WTC11 (cell line): ENCODE measurements around the gene MAN1A2. TPM values are rescaled to one million over a fixed set of nuclear protein-coding genes. Genes with fewer than 3 reads are reported as not detected.

Experiments used
- ATAC-seq: fragments of 200-7000 bp; cut with Tn5 transposase; 2 replicates; pipeline ENCODE4 v1.10.0; 2021; ENCODE audit warnings: mild to moderate bottlenecking, moderate library complexity
- CTCF ChIA-PET: fragments of 300-600 bp; sonication (Branson Sonifier 250); formaldehyde crosslinking; loops from one replicate; lab custom pipeline; 2021; ENCODE audit warnings: antibody characterized with exemption; lab: Charles Lee
- POLR2A ChIA-PET: fragments of 350-600 bp; sonication (Branson Sonifier 250); formaldehyde crosslinking; loops from one replicate; lab custom pipeline; 2021; ENCODE audit warnings: antibody characterized with exemption; lab: Charles Lee
- DNase-seq: peaks from one replicate; pipeline ENCODE4 v3.0.0; 2021; ENCODE audit warnings: low spot score
- H3K27ac Mint-ChIP-seq: 2 replicates; pipeline ENCODE4 v1.8.0; 2021; ENCODE audit warnings: mixed read lengths
- H3K27me3 Mint-ChIP-seq: 2 replicates; pipeline ENCODE4 v1.8.0; 2021; ENCODE audit warnings: low read depth, mild to moderate bottlenecking, moderate library complexity, mixed read lengths
- H3K36me3 Mint-ChIP-seq: 2 replicates; pipeline ENCODE4 v1.8.0; 2021; ENCODE audit warnings: mixed read lengths
- H3K4me1 Mint-ChIP-seq: 2 replicates; pipeline ENCODE4 v1.8.0; 2022; ENCODE audit warnings: mixed read lengths
- H3K4me3 Mint-ChIP-seq: 2 replicates; pipeline ENCODE4 v1.8.0; 2021; ENCODE audit warnings: mild to moderate bottlenecking, moderate library complexity, mixed read lengths
- H3K9me3 Mint-ChIP-seq: 2 replicates; pipeline ENCODE4 v1.8.0; 2021; ENCODE audit warnings: mixed read lengths
- FOXP1 ChIP-seq: sonication (generic); formaldehyde crosslinking; IDR thresholded peaks from 2 replicates; pipeline ENCODE4 v1.8.0; 2022; ENCODE audit warnings: missing genetic modification reagents, mild to moderate bottlenecking, moderate library complexity, borderline replicate concordance
- GABPB1 ChIP-seq: sonication (generic); formaldehyde crosslinking; IDR thresholded peaks from 2 replicates; pipeline ENCODE4 v1.8.1; 2023; ENCODE audit warnings: mild to moderate bottlenecking, missing genetic modification reagents
- JUN ChIP-seq: sonication (generic); formaldehyde crosslinking; IDR thresholded peaks from 2 replicates; pipeline ENCODE4 v1.8.0; 2023; ENCODE audit warnings: mild to moderate bottlenecking, missing genetic modification reagents
- KAT7 ChIP-seq: sonication (generic); formaldehyde crosslinking; IDR thresholded peaks from 2 replicates; pipeline ENCODE4 v1.8.1; 2023; ENCODE audit warnings: missing genetic modification reagents, mild to moderate bottlenecking, borderline replicate concordance
- RELA ChIP-seq: sonication (generic); formaldehyde crosslinking; IDR thresholded peaks from 2 replicates; pipeline ENCODE4 v1.8.1; 2022; ENCODE audit warnings: missing genetic modification reagents, mild to moderate bottlenecking, borderline replicate concordance
- RORB ChIP-seq: fragments of 250-450 bp; sonication (Bioruptor Pico); IDR thresholded peaks from 2 replicates; pipeline ENCODE4 v1.9.0; 2021; ENCODE audit warnings: mild to moderate bottlenecking
- SMAD4 ChIP-seq: sonication (generic); formaldehyde crosslinking; IDR thresholded peaks from 2 replicates; pipeline ENCODE4 v1.8.0; 2022; ENCODE audit warnings: mild to moderate bottlenecking, missing genetic modification reagents
- SOX15 ChIP-seq: fragments of 250-450 bp; sonication (Bioruptor Pico); IDR thresholded peaks from 2 replicates; pipeline ENCODE4 v1.9.0; 2021; ENCODE audit warnings: mild to moderate bottlenecking
- SP1 ChIP-seq: sonication (generic); formaldehyde crosslinking; conservative IDR thresholded peaks from 2 replicates; pipeline ENCODE4 v1.8.1; 2022; ENCODE audit warnings: missing genetic modification reagents
- TEAD4 ChIP-seq: sonication (generic); formaldehyde crosslinking; IDR thresholded peaks from 2 replicates; pipeline ENCODE4 v1.8.0; 2022; ENCODE audit warnings: mild to moderate bottlenecking, missing genetic modification reagents
- ZNF423 ChIP-seq: fragments of 250-450 bp; sonication (Bioruptor Pico); IDR thresholded peaks from 2 replicates; pipeline ENCODE4 v2.1.2; 2022; ENCODE audit warnings: mild to moderate bottlenecking, moderate library complexity
- total RNA-seq: library from RNA; stranded (reverse); gene quantifications from 3 replicates; pipeline ENCODE4 v1.2.3, GENCODE V29; 2021
- TF ChIP-seq, protein P1 (sequence below): fragments of 250-450 bp; sonication (Bioruptor Pico); IDR thresholded peaks from 2 replicates; pipeline ENCODE4 v1.9.0; 2021; ENCODE audit warnings: mild to moderate bottlenecking
- TF ChIP-seq, protein P2 (sequence below): sonication (generic); formaldehyde crosslinking; IDR thresholded peaks from 2 replicates; pipeline ENCODE4 v1.8.1; 2022; ENCODE audit warnings: mild to moderate bottlenecking, missing genetic modification reagents, moderate library complexity, borderline replicate concordance
- TF ChIP-seq, protein P3 (sequence below): sonication (generic); formaldehyde crosslinking; IDR thresholded peaks from 2 replicates; pipeline ENCODE4 v1.8.1; 2023; ENCODE audit warnings: mild to moderate bottlenecking, missing genetic modification reagents, moderate library complexity
- TF ChIP-seq, protein P4 (sequence below): fragments of 200-600 bp; IDR thresholded peaks from 2 replicates; pipeline ENCODE4 v1.8.0; 2022; ENCODE audit warnings: antibody characterized with exemption
- TF ChIP-seq, protein P5 (sequence below): sonication (generic); formaldehyde crosslinking; IDR thresholded peaks from 2 replicates; pipeline ENCODE4 v1.8.1; 2022; ENCODE audit warnings: low read depth, missing genetic modification reagents, borderline replicate concordance
- TF ChIP-seq, protein P6 (sequence below): sonication (generic); formaldehyde crosslinking; IDR thresholded peaks from 2 replicates; pipeline ENCODE4 v1.8.0; 2022; ENCODE audit warnings: mild to moderate bottlenecking, missing genetic modification reagents
- TF ChIP-seq, protein P7 (sequence below): sonication (generic); formaldehyde crosslinking; conservative IDR thresholded peaks from 2 replicates; pipeline ENCODE4 v1.8.1; 2023; ENCODE audit warnings: mild to moderate bottlenecking, low read depth, missing genetic modification reagents, moderate library complexity
- TF ChIP-seq, protein P8 (sequence below): sonication (generic); formaldehyde crosslinking; IDR thresholded peaks from 2 replicates; pipeline ENCODE4 v1.8.0; 2022; ENCODE audit warnings: mild to moderate bottlenecking, missing genetic modification reagents
- TF ChIP-seq, protein P9 (sequence below): fragments of 250-450 bp; sonication (Bioruptor Pico); conservative IDR thresholded peaks from 2 replicates; pipeline ENCODE4 v1.9.0; 2021; ENCODE audit warnings: mild to moderate bottlenecking

MAN1A2 gene
- total RNA-seq, 1 experiment from 2014 or later: 16.0 TPM

DNA sequence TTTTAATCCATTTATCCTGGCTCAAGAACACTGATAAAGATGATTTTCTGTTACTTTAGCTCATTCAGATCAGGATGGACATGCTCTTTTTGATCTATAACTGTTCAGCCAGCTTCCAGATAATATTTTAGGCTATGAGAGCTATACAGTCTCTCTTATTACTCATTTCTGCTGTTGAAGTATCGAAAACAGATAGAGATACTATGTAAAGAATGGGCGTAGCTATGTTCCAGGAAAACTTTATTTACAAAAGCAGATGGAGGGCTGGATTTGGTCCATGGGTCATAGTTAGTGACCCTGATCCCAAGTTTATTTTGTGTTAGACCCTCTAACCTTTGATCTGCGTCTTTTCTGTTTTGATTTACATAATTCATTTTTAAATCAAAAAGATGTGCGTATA is 159.8 kb downstream of the MAN1A2 start:
- no peak for ATAC-seq

DNA sequence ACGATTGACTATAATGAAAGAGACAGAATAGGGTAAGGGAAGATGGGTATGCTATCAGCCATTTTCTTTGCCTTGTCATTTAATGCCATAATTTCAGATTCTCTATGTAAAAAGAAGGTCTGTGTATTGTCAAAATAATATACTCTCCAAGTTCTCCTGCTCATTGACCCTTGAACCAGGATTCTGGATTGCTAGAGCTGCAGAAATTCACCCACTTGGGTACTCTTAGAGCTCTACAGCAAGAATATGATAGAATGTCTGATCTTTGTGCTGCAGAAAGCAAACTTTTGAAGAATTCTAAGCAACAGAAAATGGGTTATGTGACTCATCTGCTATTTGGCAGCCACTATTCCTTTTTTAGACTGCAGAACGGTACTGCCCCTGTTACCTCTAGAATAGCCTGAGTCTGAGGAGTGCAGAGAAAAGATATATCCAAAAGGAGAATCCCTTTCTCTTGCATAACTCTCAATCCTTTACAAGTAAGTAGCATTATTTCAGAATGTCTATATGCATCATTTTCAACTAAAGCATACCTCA is 160.4 kb downstream of the MAN1A2 start:
- POLR2A ChIA-PET: no interaction called here
- no peaks in the 10 kb centered on the region for H3K27me3 Mint-ChIP-seq
- ATAC-seq: no peak
- no peak overlapping the region for H3K4me3 Mint-ChIP-seq
- H3K36me3 Mint-ChIP-seq: no peaks in the 10 kb centered on the region
- CTCF ChIA-PET: interaction anchor here (1.1 to 2.1 kb wide), 2 partner anchors 15 to 226 kb away, joined by 6 read pairs; no protein-coding TSS in a partner anchor
- no peaks in the 10 kb centered on the region for H3K9me3 Mint-ChIP-seq
- DNase-seq: no peak
- no peaks in the 10 kb centered on the region for H3K4me1 Mint-ChIP-seq
- H3K27ac Mint-ChIP-seq: no peak overlapping the region
- TF ChIP-seq GABPB1 (CRISPR knock-in tag) (no peak), ZNF423 (CRISPR knock-in tag) (no peak), SP1 (no peak), KAT7 (CRISPR knock-in tag) (no peak), SOX15 (no peak)
- TF ChIP-seq, protein P1, sequence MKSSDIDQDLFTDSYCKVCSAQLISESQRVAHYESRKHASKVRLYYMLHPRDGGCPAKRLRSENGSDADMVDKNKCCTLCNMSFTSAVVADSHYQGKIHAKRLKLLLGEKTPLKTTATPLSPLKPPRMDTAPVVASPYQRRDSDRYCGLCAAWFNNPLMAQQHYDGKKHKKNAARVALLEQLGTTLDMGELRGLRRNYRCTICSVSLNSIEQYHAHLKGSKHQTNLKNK: no peak
- TF ChIP-seq, protein P2, sequence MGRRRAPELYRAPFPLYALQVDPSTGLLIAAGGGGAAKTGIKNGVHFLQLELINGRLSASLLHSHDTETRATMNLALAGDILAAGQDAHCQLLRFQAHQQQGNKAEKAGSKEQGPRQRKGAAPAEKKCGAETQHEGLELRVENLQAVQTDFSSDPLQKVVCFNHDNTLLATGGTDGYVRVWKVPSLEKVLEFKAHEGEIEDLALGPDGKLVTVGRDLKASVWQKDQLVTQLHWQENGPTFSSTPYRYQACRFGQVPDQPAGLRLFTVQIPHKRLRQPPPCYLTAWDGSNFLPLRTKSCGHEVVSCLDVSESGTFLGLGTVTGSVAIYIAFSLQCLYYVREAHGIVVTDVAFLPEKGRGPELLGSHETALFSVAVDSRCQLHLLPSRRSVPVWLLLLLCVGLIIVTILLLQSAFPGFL (CRISPR knock-in tag): no peak
- TF ChIP-seq, protein P3, sequence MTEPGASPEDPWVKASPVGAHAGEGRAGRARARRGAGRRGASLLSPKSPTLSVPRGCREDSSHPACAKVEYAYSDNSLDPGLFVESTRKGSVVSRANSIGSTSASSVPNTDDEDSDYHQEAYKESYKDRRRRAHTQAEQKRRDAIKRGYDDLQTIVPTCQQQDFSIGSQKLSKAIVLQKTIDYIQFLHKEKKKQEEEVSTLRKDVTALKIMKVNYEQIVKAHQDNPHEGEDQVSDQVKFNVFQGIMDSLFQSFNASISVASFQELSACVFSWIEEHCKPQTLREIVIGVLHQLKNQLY: no peak

More for the DNA sequence above, 159.8 kb downstream of the MAN1A2 start:
- CTCF ChIA-PET: interaction anchor here (1.1 to 2.1 kb wide), 2 partner anchors 14 to 227 kb away, joined by 6 read pairs; no protein-coding TSS in a partner anchor
- Mint-ChIP-seq H3K9me3 (no peaks in the 10 kb centered on the region), H3K4me1 (no peaks in the 10 kb centered on the region), H3K4me3 (no peak overlapping the region), H3K27ac (no peak overlapping the region), H3K36me3 (no peaks in the 10 kb centered on the region), H3K27me3 (no peaks in the 10 kb centered on the region)
- POLR2A ChIA-PET: no interaction called here
- TF ChIP-seq JUN (CRISPR knock-in tag): no peak
- TF ChIP-seq, protein P4, sequence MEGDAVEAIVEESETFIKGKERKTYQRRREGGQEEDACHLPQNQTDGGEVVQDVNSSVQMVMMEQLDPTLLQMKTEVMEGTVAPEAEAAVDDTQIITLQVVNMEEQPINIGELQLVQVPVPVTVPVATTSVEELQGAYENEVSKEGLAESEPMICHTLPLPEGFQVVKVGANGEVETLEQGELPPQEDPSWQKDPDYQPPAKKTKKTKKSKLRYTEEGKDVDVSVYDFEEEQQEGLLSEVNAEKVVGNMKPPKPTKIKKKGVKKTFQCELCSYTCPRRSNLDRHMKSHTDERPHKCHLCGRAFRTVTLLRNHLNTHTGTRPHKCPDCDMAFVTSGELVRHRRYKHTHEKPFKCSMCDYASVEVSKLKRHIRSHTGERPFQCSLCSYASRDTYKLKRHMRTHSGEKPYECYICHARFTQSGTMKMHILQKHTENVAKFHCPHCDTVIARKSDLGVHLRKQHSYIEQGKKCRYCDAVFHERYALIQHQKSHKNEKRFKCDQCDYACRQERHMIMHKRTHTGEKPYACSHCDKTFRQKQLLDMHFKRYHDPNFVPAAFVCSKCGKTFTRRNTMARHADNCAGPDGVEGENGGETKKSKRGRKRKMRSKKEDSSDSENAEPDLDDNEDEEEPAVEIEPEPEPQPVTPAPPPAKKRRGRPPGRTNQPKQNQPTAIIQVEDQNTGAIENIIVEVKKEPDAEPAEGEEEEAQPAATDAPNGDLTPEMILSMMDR: no peak
- TF ChIP-seq, protein P5, sequence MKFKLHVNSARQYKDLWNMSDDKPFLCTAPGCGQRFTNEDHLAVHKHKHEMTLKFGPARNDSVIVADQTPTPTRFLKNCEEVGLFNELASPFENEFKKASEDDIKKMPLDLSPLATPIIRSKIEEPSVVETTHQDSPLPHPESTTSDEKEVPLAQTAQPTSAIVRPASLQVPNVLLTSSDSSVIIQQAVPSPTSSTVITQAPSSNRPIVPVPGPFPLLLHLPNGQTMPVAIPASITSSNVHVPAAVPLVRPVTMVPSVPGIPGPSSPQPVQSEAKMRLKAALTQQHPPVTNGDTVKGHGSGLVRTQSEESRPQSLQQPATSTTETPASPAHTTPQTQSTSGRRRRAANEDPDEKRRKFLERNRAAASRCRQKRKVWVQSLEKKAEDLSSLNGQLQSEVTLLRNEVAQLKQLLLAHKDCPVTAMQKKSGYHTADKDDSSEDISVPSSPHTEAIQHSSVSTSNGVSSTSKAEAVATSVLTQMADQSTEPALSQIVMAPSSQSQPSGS (CRISPR knock-in tag): no peak
- TF ChIP-seq, protein P6, sequence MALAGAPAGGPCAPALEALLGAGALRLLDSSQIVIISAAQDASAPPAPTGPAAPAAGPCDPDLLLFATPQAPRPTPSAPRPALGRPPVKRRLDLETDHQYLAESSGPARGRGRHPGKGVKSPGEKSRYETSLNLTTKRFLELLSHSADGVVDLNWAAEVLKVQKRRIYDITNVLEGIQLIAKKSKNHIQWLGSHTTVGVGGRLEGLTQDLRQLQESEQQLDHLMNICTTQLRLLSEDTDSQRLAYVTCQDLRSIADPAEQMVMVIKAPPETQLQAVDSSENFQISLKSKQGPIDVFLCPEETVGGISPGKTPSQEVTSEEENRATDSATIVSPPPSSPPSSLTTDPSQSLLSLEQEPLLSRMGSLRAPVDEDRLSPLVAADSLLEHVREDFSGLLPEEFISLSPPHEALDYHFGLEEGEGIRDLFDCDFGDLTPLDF: no peak
- TF ChIP-seq, protein P7, sequence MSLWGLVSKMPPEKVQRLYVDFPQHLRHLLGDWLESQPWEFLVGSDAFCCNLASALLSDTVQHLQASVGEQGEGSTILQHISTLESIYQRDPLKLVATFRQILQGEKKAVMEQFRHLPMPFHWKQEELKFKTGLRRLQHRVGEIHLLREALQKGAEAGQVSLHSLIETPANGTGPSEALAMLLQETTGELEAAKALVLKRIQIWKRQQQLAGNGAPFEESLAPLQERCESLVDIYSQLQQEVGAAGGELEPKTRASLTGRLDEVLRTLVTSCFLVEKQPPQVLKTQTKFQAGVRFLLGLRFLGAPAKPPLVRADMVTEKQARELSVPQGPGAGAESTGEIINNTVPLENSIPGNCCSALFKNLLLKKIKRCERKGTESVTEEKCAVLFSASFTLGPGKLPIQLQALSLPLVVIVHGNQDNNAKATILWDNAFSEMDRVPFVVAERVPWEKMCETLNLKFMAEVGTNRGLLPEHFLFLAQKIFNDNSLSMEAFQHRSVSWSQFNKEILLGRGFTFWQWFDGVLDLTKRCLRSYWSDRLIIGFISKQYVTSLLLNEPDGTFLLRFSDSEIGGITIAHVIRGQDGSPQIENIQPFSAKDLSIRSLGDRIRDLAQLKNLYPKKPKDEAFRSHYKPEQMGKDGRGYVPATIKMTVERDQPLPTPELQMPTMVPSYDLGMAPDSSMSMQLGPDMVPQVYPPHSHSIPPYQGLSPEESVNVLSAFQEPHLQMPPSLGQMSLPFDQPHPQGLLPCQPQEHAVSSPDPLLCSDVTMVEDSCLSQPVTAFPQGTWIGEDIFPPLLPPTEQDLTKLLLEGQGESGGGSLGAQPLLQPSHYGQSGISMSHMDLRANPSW: no peak
- TF ChIP-seq TEAD4 (CRISPR knock-in tag): no peak
- TF ChIP-seq SMAD4 (CRISPR knock-in tag): no peak
- TF ChIP-seq, protein P8, sequence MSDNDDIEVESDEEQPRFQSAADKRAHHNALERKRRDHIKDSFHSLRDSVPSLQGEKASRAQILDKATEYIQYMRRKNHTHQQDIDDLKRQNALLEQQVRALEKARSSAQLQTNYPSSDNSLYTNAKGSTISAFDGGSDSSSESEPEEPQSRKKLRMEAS (CRISPR knock-in tag): no peak
- TF ChIP-seq FOXP1 (CRISPR knock-in tag): no peak
- TF ChIP-seq RORB (CRISPR knock-in tag): no peak
- no peak for TF ChIP-seq RELA (CRISPR knock-in tag)
- TF ChIP-seq, protein P9, sequence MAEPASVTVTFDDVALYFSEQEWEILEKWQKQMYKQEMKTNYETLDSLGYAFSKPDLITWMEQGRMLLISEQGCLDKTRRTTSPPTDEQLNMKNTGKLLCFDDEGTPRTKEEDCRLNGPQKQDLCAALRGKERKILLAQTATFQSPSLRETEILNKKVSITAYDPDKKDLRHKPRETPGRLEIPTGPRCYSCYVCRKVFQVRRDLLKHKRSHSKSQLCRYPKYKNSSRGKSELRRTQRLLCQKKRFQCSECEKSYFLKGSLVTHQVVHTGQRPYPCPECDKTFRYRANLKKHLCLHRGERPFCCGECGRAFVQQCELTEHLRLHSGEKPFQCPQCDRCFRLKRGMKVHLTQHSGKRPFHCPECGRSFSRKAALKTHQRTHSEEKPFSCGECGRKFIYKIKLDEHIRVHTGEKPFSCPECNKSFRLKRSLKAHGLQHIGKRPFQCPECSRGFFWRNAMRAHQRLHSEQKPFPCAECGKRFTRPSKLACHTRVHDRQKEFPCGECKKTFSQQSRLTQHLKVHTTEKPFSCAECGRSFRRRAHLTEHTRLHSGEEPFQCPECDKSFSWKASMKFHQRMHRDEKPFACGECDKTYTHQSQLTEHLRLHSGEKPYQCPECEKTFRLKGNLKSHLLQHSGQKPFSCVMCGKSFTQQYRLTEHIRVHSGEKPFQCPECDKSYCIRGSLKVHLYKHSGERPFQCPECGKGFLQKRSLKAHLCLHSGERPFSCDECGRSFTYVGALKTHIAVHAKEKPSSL: no peak
- no peak for DNase-seq
